A549 (cell line): ENCODE measurements around the gene ACSL5. TPM values are rescaled to one million over a fixed set of nuclear protein-coding genes. Genes with fewer than 3 reads are reported as not detected.
"Not testable (repeated sequence)": the region's sequence is repeated elsewhere in the genome, so short reads cannot be mapped to it uniquely, and the experiment has no call there.

ENCODE experiments used
- ATAC-seq, 2 experiments: fragments of 200-7000 bp in 1 of 2; fragments of >200 bp in 1 of 2; cut with Nextera tagmentation in 1 of 2; cut with Tn5 transposase in 1 of 2; 3 replicates each; pipeline versions ENCODE4 v1.8.0 to v1.9.1; 2018 to 2020; ENCODE audit warnings: mild to moderate bottlenecking in 1 of 2, moderate library complexity in 1 of 2
- CTCF ChIA-PET: fragments of 300-600 bp; sonication (Branson Sonifier 250); formaldehyde crosslinking; extraction: SDS; loops from one replicate; lab custom pipeline; 2021; ENCODE audit warnings: antibody characterized with exemption, inconsistent platforms; lab: Yijun Ruan, JAX
- POLR2A ChIA-PET: fragments of 350-600 bp; formaldehyde crosslinking; extraction: SDS; loops from one replicate; lab custom pipeline; 2021; ENCODE audit warnings: antibody characterized with exemption, inconsistent platforms; lab: Yijun Ruan, JAX
- DNase-seq, 2 experiments: peaks; one replicate each; pipeline versions ENCODE4 v3.0.0 to v3.0.0-alpha.2; 2011 to 2016; ENCODE audit warnings: low read depth in 1 of 2, low spot score in 1 of 2
- FAIRE-seq: peaks from 2 replicates; lab custom pipeline; 2011; peaks lifted over from hg19 to GRCh38; lab: Jason Lieb, UNC
- H3K27ac ChIP-seq, 2 experiments: fragments of >200 bp; sonication (Bioruptor Twin); formaldehyde crosslinking; 3 replicates each; pipeline ENCODE4 v1.5.1; 2016 to 2017
- H3K4me1 ChIP-seq: fragments of >200 bp; sonication (Bioruptor Twin); formaldehyde crosslinking; 3 replicates; pipeline ENCODE4 v1.6.1; 2016
- H3K4me2 ChIP-seq: fragments of >200 bp; sonication (Bioruptor Twin); formaldehyde crosslinking; 3 replicates; pipeline ENCODE4 v1.6.1; 2016
- H3K4me3 ChIP-seq: fragments of >200 bp; sonication (Bioruptor Twin); formaldehyde crosslinking; 3 replicates; pipeline ENCODE4 v1.5.1; 2016
- H3K9me3 ChIP-seq: fragments of >200 bp; sonication (Bioruptor Twin); formaldehyde crosslinking; 3 replicates; pipeline ENCODE4 v1.6.1; 2016
- ATOH8 ChIP-seq: fragments of 250-450 bp; sonication (Bioruptor Pico); IDR thresholded peaks from 2 replicates; pipeline ENCODE4 v1.5.0; 2020; ENCODE audit warnings: low read depth, mild to moderate bottlenecking, moderate library complexity
- BCL3 ChIP-seq: fragments of >200 bp; sonication (Bioruptor Twin); formaldehyde crosslinking; IDR thresholded peaks from 3 replicates; pipeline ENCODE4 v1.6.1; 2016
- BHLHE40 ChIP-seq: IDR thresholded peaks from 2 replicates; pipeline ENCODE4 v1.6.1; 2012; ENCODE audit warnings: low read depth, low read length, inconsistent platforms
- CBX8 ChIP-seq: fragments of 200-600 bp; sonication (generic); IDR thresholded peaks from 2 replicates; pipeline ENCODE4 v1.6.1; 2016
- CHD4 ChIP-seq: fragments of 200-600 bp; sonication (generic); IDR thresholded peaks from 2 replicates; pipeline ENCODE4 v1.6.1; 2016; ENCODE audit warnings: antibody characterized with exemption, mild to moderate bottlenecking, borderline replicate concordance
- CTCF ChIP-seq: fragments of >200 bp; sonication (Bioruptor Twin); formaldehyde crosslinking; IDR thresholded peaks from 3 replicates; pipeline ENCODE4 v1.5.1; 2016
- EHF ChIP-seq: fragments of 250-450 bp; sonication (Bioruptor Pico); IDR thresholded peaks from 2 replicates; pipeline ENCODE4 v1.5.0; 2020; ENCODE audit warnings: mild to moderate bottlenecking
- EHMT2 ChIP-seq: fragments of 200-600 bp; sonication (generic); IDR thresholded peaks from 2 replicates; pipeline ENCODE4 v1.6.1; 2016; ENCODE audit warnings: antibody characterized with exemption, low read depth, mild to moderate bottlenecking, moderate library complexity
- EP300 ChIP-seq, 2 experiments: fragments of >200 bp; sonication (Bioruptor Twin); formaldehyde crosslinking; IDR thresholded peaks; 2 replicates in 1 of 2; 3 replicates in 1 of 2; pipeline ENCODE4 v1.6.1; 2016 to 2017
- ESRRA ChIP-seq: fragments of 150-350 bp; IDR thresholded peaks from 2 replicates; pipeline ENCODE4 v1.6.1; 2014; ENCODE audit warnings: mild to moderate bottlenecking, low read length, borderline replicate concordance
- FOSB ChIP-seq: fragments of 250-450 bp; sonication (Bioruptor Pico); IDR thresholded peaks from 2 replicates; pipeline ENCODE4 v1.5.0; 2020; ENCODE audit warnings: mild to moderate bottlenecking, moderate library complexity
- FOSL2 ChIP-seq, 2 experiments: fragments of 450-650 bp in 1 of 2; fragments of >200 bp in 1 of 2; sonication (Bioruptor Twin) in 1 of 2; formaldehyde crosslinking; IDR thresholded peaks; 2 replicates each; pipeline versions ENCODE4 v1.5.0 to v1.6.1; 2016 to 2020; ENCODE audit warnings: mild to moderate bottlenecking in 1 of 2, moderate library complexity in 1 of 2
- HDAC2 ChIP-seq: fragments of 200-600 bp; sonication (generic); IDR thresholded peaks from 2 replicates; pipeline ENCODE4 v1.6.1; 2016
- HOXA7 ChIP-seq: fragments of 250-450 bp; sonication (Bioruptor Pico); IDR thresholded peaks from 2 replicates; pipeline ENCODE4 v1.5.0; 2020; ENCODE audit warnings: mild to moderate bottlenecking, moderate library complexity
- HOXB13 ChIP-seq: fragments of 250-450 bp; sonication (Bioruptor Pico); IDR thresholded peaks from 2 replicates; pipeline ENCODE4 v1.5.0; 2020; ENCODE audit warnings: low read depth, mild to moderate bottlenecking, moderate library complexity
- HOXB5 ChIP-seq: fragments of 250-450 bp; sonication (Bioruptor Pico); IDR thresholded peaks from 2 replicates; pipeline ENCODE4 v1.5.0; 2020; ENCODE audit warnings: mild to moderate bottlenecking, moderate library complexity
- KDM1A ChIP-seq: fragments of 200-600 bp; sonication (generic); IDR thresholded peaks from 2 replicates; pipeline ENCODE4 v1.6.1; 2016; ENCODE audit warnings: low read depth, mild to moderate bottlenecking
- KDM5A ChIP-seq: fragments of 200-600 bp; sonication (generic); IDR thresholded peaks from 2 replicates; pipeline ENCODE4 v1.6.1; 2016; ENCODE audit warnings: antibody characterized with exemption, mild to moderate bottlenecking
- MAFK ChIP-seq: fragments of 450-650 bp; IDR thresholded peaks from 2 replicates; pipeline ENCODE4 v1.6.1; 2014; ENCODE audit not compliant: partially characterized antibody
- MAX ChIP-seq: IDR thresholded peaks from 2 replicates; pipeline ENCODE4 v1.6.1; 2012
- MAZ ChIP-seq: fragments of 150-350 bp; IDR thresholded peaks from 2 replicates; pipeline ENCODE4 v1.6.1; 2014; ENCODE audit warnings: antibody characterized with exemption, low read depth, low read length, borderline replicate concordance
- MYC ChIP-seq: IDR thresholded peaks from 2 replicates; pipeline ENCODE4 v1.6.1; 2012; ENCODE audit warnings: mild to moderate bottlenecking, inconsistent platforms, low read length, improper control_type of control experiment, borderline replicate concordance
- NPAS2 ChIP-seq: fragments of 250-450 bp; sonication (Bioruptor Pico); IDR thresholded peaks from 2 replicates; pipeline ENCODE4 v1.8.0; 2022; ENCODE audit warnings: mild to moderate bottlenecking, moderate library complexity, borderline replicate concordance
- NR3C1 ChIP-seq: fragments of >200 bp; sonication (Bioruptor Twin); formaldehyde crosslinking; IDR thresholded peaks from 3 replicates; pipeline ENCODE4 v1.6.1; 2017
- SMC3 ChIP-seq: fragments of >200 bp; sonication (Bioruptor Twin); formaldehyde crosslinking; IDR thresholded peaks from 3 replicates; pipeline ENCODE4 v1.6.1; 2018; ENCODE audit warnings: inconsistent platforms
- SREBF2 ChIP-seq: fragments of 450-650 bp; IDR thresholded peaks from 2 replicates; pipeline ENCODE4 v1.6.1; 2014; ENCODE audit warnings: mild to moderate bottlenecking, moderate library complexity
- TFCP2L1 ChIP-seq: fragments of 250-450 bp; sonication (Bioruptor Pico); IDR thresholded peaks from 2 replicates; pipeline ENCODE4 v1.5.0; 2021; ENCODE audit warnings: mild to moderate bottlenecking
- TP53 ChIP-seq: fragments of 250-450 bp; sonication (Bioruptor Pico); IDR thresholded peaks from 2 replicates; pipeline ENCODE4 v1.5.0; 2021; ENCODE audit warnings: mild to moderate bottlenecking, moderate library complexity
- ZC3H11A ChIP-seq: fragments of 450-650 bp; IDR thresholded peaks from 2 replicates; pipeline ENCODE4 v1.6.1; 2014; ENCODE audit warnings: antibody characterized with exemption, mild to moderate bottlenecking
- ZNF302 ChIP-seq: fragments of 250-450 bp; sonication (Bioruptor Pico); IDR thresholded peaks from 2 replicates; pipeline ENCODE4 v1.9.0; 2021; ENCODE audit warnings: inconsistent platforms, mild to moderate bottlenecking, moderate library complexity
- ZSCAN20 ChIP-seq: fragments of 250-450 bp; sonication (Bioruptor Pico); IDR thresholded peaks from 2 replicates; pipeline ENCODE4 v1.8.0; 2022; ENCODE audit warnings: mild to moderate bottlenecking, moderate library complexity
- WGBS: methylation state at CpG from one replicate; pipeline ENCODE4 v1.1.6; 2017; ENCODE audit errors: missing lambda C conversion rate; 5-methylcytosine and 5-hydroxymethylcytosine counted together
- polyA plus RNA-seq, 4 experiments: library from polyadenylated mRNA; depleted of rRNA in 3 of 4; stranded (reverse); fragments of >200 nt; fragmentation: RNase III in 1 of 4; extraction: RNeasy Plus Mini Kit Qiagen cat#74134 plus additional on column Dnase treatment in 1 of 4; gene quantifications; 2 replicates in 3 of 4; 3 replicates in 1 of 4; pipeline ENCODE4 v1.2.3, GENCODE V29; 2011 to 2017

The ACSL5 gene
- polyA plus RNA-seq, 2 of the 4 experiments (the other 2 are of a cell fraction): 0.15 to 0.25 TPM

- Histone ChIP-seq H3K27ac (no peak overlapping the region), H3K9me3 (no peaks in the 10 kb centered on the region), H3K4me1 (no peaks in the 10 kb centered on the region), H3K4me3 (no peak overlapping the region), H3K4me2 (no peak overlapping the region)
- ChIA-PET CTCF (interaction anchor here (0.8 kb wide), 1 partner anchor 11 kb away, joined by 4 read pairs; no protein-coding TSS in a partner anchor), POLR2A (no interaction called here)
- WGBS: 73% methylated on average over 11 of the region's 11 CpGs
- no peak for ATAC-seq
- FAIRE-seq: no peak
- TF ChIP-seq KDM1A: no peak
- no peak for TF ChIP-seq CTCF
- TF ChIP-seq NR3C1: no peak
- TF ChIP-seq ATOH8 (CRISPR knock-in tag): no peak
- TF ChIP-seq MAZ: no peak
- no peak for TF ChIP-seq BHLHE40
- no peak for TF ChIP-seq FOSL2 (IDR thresholded peaks at IDR 0.05)
- no peak for TF ChIP-seq FOSL2 (CRISPR knock-in tag; IDR thresholded peaks at IDR 0.05)
- no peak for TF ChIP-seq BCL3
- no peak for TF ChIP-seq KDM5A
- no peak for TF ChIP-seq HOXA7 (CRISPR knock-in tag)
- no peak for TF ChIP-seq ZC3H11A
- no peak for TF ChIP-seq MYC
- no peak for TF ChIP-seq TP53 (CRISPR knock-in tag)
- no peak for TF ChIP-seq CHD4
- TF ChIP-seq EHMT2: no peak
- TF ChIP-seq EHF (CRISPR knock-in tag): no peak
- TF ChIP-seq MAFK: no peak
- TF ChIP-seq NPAS2 (CRISPR knock-in tag): no peak
- no peak for DNase-seq
These were observed 2.5 kb downstream of the ACSL5 start for GRCh38 chr10:112376396-112376790.

- H3K4me2 ChIP-seq, ATAC-seq, H3K27ac ChIP-seq, H3K4me3 ChIP-seq, DNase-seq, H3K9me3 ChIP-seq, FAIRE-seq, POLR2A ChIA-PET, CTCF ChIA-PET, H3K4me1 ChIP-seq: not testable (repeated sequence)
- 91% methylated on average over 9 of the region's 9 CpGs for WGBS
These were observed 3.2 kb downstream of the ACSL5 start for GRCh38 chr10:112377116-112377515.

GRCh38 chr10:112379635-112380296 is 5.8 kb downstream of the ACSL5 start:
- Histone ChIP-seq H3K4me3 (no peak overlapping the region), H3K4me1 (no peaks in the 10 kb centered on the region), H3K4me2 (no peak overlapping the region), H3K9me3 (no peaks in the 10 kb centered on the region), H3K27ac (no peak overlapping the region)
- no peak for FAIRE-seq
- POLR2A ChIA-PET: no interaction called here
- no peak; a peak in 1 of 6 replicates for ATAC-seq
- peak in 1 of 2 experiments; percentile 20 for DNase-seq
- 41% methylated on average over 8 of the region's 8 CpGs for WGBS
- CTCF ChIA-PET: no interaction called here
- no peak for TF ChIP-seq HOXB5 (CRISPR knock-in tag)
- TF ChIP-seq MAZ: no peak
- TF ChIP-seq MAX: no peak
- no peak for TF ChIP-seq KDM5A
- no peak for TF ChIP-seq ATOH8 (CRISPR knock-in tag)
- no peak for TF ChIP-seq CBX8
- TF ChIP-seq HOXB13 (CRISPR knock-in tag): no peak
- TF ChIP-seq NPAS2 (CRISPR knock-in tag): no peak
- TF ChIP-seq CHD4: no peak
- TF ChIP-seq FOSB: no peak
- TF ChIP-seq ZNF302: no peak
- TF ChIP-seq TFCP2L1: no peak
- TF ChIP-seq ZC3H11A: no peak
- no peak for TF ChIP-seq HDAC2
- TF ChIP-seq SREBF2: no peak
- TF ChIP-seq EP300 (IDR thresholded peaks at IDR 0.05): no peak
- no peak for TF ChIP-seq ZSCAN20 (CRISPR knock-in tag)
- TF ChIP-seq SMC3: no peak
- no peak for TF ChIP-seq ESRRA
